COLO668 (cell line): ENCODE results near the gene ROBO2.
A peak's percentile ranks its signal among the peaks of the same experiment; 100 is the strongest.

Experiments
- DNase-seq: peaks from one replicate; lab custom pipeline; 2025; ENCODE audit not compliant: unreplicated experiment; lab: John Stamatoyannopoulos, UW

Gene ROBO2

DNA sequence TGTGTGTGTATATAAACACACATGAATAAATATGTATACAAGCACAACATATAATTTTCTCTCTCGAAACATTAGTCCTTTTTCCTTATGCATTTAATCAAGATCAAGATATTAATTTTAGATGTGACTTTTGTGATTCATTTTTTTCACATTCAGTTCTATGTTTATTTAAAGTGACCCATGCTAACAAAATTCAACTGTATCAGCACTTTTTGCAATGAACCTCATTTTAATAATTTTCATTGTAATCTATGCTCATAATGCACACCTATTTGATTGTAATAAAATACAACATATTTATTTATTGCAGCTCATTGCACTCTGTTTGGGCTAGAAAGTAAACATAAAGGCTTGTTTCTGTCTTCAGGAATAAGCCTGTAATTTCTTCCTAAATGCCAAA is 586.3 kb downstream of the ROBO2 start:
- DNase-seq = no peak

DNA sequence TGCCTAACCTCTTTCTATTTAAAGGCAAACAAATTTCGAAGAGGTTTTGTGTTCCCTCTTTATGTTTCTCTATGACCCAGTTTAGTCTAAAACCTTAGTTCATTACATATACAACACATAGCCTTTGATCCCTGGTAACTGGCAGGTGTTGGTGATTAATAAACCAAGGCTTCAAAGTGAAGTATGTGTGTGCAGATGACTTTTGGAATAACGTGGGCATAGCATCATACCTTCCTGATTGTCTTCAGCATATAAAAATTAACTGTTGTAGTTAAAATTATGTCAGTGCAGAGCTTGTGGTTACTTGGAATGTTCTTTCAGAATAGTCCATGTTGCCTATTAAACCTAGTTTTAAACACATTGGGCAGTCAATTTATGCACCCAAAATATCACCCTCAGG is 608.3 kb downstream of the ROBO2 start:
- no peak for DNase-seq

DNA sequence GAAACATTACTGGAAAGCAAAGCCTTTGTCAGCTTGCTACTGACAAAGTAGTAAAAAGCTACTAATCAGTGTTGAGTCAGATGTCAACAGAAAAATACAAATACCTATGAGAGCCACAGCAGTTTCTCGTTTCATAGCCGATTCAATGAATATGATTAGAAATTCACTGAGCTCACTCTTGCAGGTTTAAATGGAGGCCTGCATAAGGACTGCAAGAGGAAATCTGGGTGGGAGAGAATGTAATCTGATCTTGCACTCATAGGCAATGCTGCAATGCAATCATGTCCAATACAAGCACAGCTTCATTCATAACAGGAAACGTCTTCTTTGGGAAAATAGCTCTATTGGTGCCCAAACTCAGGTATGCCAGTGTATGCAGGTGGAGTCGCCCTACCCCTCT is 608.8 kb downstream of the ROBO2 start:
- DNase-seq = no peak

DNA sequence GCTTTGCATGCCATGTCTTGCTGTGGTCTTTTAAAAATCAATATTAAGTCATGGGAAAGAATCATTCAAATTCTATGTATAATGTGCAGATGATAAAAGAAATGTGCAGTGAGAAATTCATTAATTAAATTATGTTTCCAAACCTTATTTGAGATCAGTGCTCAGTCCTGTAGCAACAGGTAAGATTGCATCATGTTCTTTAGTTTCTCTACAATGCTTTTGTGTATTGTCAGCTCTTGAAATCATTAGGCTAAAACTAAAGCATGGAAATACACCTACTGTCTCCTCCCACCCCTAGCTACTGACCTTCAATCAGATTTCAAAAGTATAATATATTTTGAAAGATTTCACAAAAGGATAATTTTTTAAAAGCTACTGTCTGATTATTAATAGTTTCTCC is 612.7 kb downstream of the ROBO2 start:
- DNase-seq = no peak

DNA sequence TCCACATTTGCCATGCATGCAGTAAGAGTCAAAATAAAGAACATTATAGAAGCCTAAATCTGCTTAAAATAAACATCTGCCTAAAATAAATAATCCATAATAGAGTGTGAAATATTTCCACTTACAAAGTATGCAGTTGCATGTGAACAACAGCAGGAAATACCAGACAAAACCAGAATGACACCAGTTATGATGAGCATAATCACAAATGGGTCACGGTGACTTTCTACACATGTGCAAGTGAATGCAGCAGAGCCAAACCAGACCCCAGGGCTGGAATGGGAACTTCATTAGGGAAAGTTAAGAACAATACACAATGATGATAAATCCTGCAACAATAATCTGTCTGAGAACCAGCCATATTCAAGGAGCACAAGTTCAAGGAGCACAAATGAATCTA is 615.5 kb downstream of the ROBO2 start:
- no peak for DNase-seq

DNA sequence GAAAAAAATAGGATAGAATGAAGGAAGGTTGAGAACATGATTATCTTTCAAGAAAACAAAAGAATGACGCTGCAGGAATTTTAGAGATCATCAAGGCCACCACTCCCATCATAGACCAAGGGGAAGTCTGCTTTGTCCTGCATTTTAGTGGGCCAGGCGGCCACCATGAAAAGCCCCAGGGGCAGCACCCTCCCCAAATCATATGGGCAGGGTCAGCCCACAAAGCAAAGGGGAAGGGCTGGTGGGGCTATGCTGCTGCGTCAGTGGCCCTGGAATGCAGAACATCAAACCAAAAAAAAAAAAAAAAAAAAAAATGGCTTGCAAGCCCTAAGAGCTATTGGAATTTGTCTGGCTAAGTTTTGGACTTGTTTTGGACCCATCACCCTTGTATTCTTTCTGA is 620.8 kb downstream of the ROBO2 start:
- DNase-seq = no peak

DNA sequence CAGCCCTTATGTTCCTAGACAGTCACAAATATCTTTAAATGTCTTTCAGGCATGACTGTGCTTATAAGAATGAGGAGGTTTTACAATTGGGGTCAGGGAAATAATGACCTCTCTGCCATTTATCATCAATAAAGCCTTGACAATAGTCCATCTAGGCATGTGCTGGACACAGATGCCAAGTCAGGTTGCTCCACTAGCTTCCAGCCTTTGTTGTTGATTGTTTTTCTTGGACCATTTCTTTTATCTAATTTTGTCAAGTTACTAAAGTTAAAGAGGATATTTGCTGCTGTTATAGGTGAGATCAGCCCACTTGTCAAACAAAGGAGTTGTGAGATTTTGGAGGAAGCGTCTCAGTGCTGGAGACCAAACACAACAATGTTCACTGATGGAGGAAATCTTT is 628.0 kb downstream of the ROBO2 start:
- no peak for DNase-seq

DNA sequence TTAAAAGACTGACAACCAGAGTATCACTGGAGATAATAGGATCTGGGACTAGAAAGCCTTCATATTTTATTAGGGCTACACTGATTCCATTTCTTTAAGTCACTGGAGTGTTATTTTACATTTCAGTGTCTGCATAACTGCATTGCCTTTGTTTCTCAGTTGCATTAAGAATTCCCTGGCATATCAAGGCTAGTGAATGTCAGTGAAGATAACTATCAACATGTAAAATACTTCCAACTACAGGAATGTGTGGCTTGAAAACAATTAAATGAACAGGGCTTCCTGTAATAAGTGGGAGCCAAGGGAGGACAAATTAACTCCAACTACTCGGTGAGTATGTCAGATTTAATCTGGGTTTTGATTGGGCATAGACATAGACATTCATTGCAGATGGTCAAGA is 628.5 kb downstream of the ROBO2 start:
- DNase-seq = no peak

DNA sequence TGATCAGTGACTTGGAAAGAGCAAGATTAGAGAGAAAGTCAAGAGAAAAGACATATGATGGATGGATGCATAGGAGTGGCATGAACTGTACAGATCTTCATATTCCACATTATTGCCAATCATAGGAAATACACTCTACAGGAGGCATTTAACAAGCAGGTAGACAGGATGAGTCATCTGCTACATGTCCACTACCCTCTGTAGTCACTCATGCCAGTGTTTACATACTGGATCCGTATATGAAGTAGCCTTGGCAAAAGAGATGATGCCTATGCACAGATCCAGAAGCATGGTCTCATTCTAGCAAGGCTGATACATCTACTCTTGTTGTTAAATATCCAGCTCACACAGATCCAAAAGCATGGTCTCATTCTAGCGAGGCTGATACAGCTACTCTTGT is 632.1 kb downstream of the ROBO2 start:
- DNase-seq = no peak

DNA sequence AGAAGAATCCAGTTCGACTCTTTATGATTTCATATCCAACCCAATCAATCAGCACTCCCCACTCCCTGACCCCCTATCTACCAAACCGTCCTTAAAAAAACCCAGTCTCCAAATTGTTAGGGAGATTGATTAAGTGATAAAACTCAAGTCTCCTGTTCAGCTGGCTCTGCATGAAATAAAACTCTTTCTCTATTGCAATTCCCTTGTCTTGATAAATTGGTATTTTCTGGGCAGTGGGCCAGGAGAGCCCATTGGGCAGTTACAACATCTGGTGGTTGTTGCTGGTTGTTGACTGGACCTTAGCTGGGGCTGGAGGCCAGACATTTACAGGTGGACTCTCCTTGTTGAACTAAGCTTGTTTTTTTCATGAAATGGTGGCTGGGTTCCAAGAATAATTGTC is 642.3 kb downstream of the ROBO2 start:
- no peak for DNase-seq

DNA sequence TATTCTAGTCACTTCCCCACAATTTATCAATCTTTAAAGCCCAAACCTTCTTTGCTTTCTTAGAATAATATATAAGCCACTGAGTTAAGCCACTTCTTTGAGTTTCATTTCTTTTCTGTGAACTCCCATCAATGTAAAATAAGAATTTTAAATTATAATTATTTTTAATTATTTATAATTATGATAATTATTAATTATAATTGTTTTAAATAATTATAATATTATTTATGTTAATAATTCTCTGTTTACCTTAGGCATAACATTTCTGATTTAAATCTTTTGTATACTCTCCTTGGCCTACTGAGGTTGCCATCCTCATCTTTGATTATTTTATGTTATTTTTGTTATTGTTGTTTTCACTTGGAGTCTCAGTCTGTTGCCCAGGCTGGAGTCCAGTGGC is 644.2 kb downstream of the ROBO2 start:
- no peak for DNase-seq

DNA sequence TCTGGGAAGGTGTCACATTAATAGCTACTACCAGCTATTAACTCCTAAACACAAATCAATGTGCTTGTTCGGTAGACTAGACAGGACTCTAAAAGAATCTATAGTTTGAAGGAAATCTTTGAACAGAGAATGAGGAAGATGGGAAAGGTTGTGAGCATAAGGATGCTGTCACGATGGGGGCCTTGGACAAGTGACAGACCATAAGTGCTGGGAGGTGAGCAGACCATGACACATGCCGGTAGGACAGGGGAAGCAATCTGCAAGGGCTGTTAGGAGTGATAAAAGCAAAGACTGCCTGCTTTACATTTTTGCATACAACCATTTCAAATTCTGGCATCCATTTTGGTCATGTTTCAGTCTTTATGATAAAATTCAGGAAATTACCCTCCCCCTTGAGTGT is 645.8 kb downstream of the ROBO2 start:
- no peak for DNase-seq

DNA sequence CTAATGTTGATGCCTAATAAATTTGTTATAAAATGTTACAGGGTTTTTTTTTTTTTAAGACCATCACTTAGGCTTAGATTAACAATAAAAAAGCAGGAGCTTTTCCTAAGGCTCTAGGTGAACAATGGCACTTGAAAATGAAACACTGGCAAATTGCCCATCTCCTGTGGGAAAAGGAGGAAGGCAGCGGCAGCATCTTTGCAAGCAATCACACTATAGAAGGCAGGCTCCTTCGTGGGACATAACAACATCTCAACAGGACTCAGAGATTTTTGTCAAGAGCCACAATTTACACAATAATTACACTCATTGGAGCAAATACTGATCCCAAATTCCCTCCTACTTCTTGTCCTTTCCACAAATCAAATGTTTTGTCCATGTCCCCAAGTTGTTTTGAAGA is 646.7 kb downstream of the ROBO2 start:
- peak; percentile 3 for DNase-seq

DNA sequence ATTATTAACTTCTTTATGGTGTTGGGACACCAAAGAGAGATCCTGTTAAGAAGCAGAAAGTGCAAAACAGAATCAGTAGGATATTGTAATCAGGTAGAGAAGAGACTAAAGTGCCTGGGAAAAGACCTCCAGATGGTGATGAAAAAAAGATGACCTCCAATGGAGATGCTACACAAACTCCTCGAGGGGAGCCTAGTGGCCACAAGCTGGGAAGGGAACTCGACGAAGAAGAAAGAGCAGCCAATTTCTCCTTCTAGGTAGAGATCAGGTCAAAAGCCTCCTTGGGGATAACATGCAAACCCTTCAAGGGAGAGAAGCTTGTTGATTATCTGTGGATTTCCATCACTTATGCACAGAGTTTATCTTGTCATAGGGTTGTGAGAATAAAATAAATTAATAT is 647.6 kb downstream of the ROBO2 start:
- DNase-seq = no peak

DNA sequence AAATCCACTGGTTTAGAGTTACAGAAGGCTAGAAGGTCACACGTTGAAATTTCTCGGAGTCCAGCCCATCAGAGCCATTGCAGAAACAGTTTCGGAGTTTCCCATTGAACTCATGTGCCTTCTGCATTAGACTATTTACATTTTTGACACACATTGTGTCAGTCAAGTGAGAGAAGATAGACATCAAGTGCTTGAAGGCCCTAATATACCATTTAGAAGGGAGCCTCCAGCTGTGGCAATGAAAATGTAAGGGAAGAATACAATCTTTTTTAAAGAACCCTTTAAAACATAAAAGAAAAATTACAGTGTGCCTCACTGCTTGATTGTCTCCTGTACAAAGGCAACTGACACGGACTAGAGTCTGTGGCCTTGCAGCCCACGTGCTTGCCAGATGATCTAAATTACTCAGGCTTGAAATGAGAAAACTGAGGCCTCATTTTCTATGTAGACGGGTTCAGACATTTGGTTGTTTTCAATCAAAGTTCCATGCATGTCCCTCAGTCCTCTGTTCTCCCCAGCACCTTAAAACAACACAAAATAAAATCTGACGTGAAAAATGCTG is 650.5 kb downstream of the ROBO2 start:
- no peak for DNase-seq

DNA sequence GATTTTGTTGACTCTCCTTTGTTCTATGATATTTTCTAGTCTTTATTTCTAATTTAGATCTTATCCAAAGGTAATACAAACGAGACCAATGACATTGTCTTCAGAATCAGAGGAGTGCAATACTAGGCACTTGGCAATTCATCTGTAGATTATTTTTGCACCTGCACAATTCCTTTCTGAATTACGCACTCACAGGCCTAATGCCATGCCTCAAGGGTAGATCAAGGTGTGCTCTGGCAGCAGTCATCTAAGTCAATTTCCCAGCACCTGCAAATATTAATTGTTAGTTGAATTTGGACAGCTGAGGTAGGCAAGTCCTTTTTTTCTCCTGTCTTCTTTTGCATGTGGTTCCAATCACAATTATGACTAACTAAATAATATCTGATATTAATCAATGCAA is 653.2 kb downstream of the ROBO2 start:
- DNase-seq = no peak

DNA sequence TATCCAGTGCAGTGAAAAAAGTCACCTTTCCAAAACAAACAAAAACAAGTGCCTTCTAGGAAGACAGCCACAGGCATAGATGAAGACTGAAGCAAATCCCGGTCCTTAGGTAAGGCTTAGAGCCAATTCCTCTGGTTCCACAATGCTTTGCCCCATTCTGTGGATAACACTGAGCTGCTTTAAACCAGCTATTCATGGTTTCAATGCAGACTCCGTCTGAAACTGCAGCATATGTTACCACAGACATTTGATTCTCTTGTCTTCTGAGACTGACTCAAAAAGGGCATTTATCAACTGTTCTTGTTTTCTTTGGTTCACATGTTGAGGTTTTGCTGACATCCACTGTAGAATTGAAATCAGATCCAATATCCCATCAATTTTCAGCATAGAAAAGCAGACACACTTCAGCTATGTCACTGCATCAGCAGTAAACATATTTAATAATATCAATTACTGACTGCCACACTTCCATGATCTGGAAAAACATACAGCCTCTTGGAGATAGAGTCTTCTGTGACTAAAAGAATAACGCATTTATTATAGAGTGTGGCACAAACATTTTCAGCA is 659.3 kb downstream of the ROBO2 start:
- DNase-seq = no peak
